Measurements from ENCODE around the gene C10orf105.

Gene C10orf105

GRCh38 chr10:71719464-71720201 lies at the start of gene C10orf105:
Gene C10orf105 (minus strand): TSS chr10:71719778. CDS start chr10:71716337, 3,441 bp downstream.
- DNase-seq = no peak

- DNase-seq = no peak
Observed at GRCh38 chr10:71767420-71768035, 48.0 kb upstream of the C10orf105 start.

GRCh38 chr10:71766717-71767419 lies 47.3 kb upstream of the C10orf105 start:
- DNase-seq = no peak

- DNase-seq = no peak
Observed at GRCh38 chr10:71765906-71766716, 46.5 kb upstream of the C10orf105 start.

- DNase-seq = no peak
Observed at GRCh38 chr10:71765176-71765904, 45.8 kb upstream of the C10orf105 start.

- DNase-seq = no peak
Observed at GRCh38 chr10:71763352-71764127, 44.0 kb upstream of the C10orf105 start.

GRCh38 chr10:71762324-71762723 lies 42.7 kb upstream of the C10orf105 start:
- no peak for DNase-seq

GRCh38 chr10:71761541-71762113 lies 42.0 kb upstream of the C10orf105 start:
- no peak for DNase-seq

- DNase-seq = no peak
Observed at GRCh38 chr10:71761105-71761511, 41.5 kb upstream of the C10orf105 start.

GRCh38 chr10:71757399-71757922 lies 37.9 kb upstream of the C10orf105 start:
- no peak for DNase-seq

- no peak for DNase-seq
Observed at GRCh38 chr10:71756311-71757191, 37.0 kb upstream of the C10orf105 start.

GRCh38 chr10:71755179-71755879 lies 35.8 kb upstream of the C10orf105 start:
- DNase-seq = no peak

GRCh38 chr10:71754562-71754961 lies 35.0 kb upstream of the C10orf105 start:
- peak; percentile 72 for DNase-seq

- no peak for DNase-seq
Observed at GRCh38 chr10:71753960-71754505, 34.5 kb upstream of the C10orf105 start.

GRCh38 chr10:71753091-71753959 lies 33.7 kb upstream of the C10orf105 start:
- peak; percentile 72 for DNase-seq

- no peak for DNase-seq
Observed at GRCh38 chr10:71752391-71753090, 33.0 kb upstream of the C10orf105 start.
